Stimulated activated naive CD8-positive, alpha-beta T cell treated with anti-CD3 and anti-CD28 coated beads, Interleukin-15, Interleukin-2, amounts not matched to agents 100 U/mL and 50 U/mL, for 24 hours (primary cell): ENCODE measurements around the gene MRGPRF.

Source experiments
- ATAC-seq: fragments of 150-1000 bp; cut with Tn5 transposase; one replicate; pipeline ENCODE4 v1.10.0; 2021
- DNase-seq: peaks from one replicate; pipeline ENCODE4 v3.0.0; 2021

MRGPRF gene

DNA sequence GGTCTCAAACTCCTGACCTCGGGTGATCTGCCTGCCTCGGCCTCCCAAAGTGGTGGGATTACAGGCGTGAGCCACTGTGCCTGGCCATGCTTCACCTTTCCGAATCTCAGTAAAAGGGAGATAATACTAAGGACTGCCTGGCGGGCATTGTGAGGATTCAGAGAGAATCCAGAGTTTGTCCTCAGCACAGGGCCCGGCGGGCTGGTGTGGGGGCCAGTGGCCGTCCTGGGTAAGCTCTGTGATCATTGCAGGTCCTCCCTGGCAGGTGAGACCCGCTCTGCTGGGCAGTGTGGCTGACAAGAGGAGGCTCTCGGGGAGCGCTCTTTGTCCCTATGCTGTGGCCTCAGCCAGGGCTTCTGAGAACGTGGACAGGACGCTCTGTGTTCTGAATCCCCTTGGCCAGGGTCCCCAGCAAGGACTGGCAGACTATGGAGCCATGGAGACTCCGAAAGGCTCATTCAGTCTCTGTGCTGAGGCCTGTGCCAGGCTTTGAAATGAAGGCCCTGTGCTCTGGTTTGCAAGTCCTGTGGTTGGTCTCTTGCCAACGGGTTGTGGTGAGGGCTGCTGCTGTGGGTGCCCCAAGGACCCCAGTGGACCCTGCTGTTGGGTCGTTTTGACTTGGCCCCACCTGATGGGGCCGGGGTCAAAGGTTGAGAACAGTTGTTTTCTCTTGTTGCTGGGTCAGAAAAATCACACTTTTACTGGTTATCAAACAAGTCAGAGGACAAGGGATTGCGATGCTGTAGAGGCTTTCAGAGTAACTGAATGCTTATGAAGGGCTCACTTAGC, 37.7 kb upstream of the MRGPRF start:
- DNase-seq (no peak), ATAC-seq (no peak)

- ATAC-seq (no peak), DNase-seq (peak; percentile 46)
Observed at GRCh38 chr11:69049490-69049867, 36.4 kb upstream of the MRGPRF start.

GRCh38 chr11:69048694-69049489, 35.8 kb upstream of the MRGPRF start, which contains the start of gene TPCN2:
Gene TPCN2 (plus strand): TSS chr11:69048932. CDS start chr11:69048998, 66 bp downstream.
- peak; percentile 92 for DNase-seq

DNA sequence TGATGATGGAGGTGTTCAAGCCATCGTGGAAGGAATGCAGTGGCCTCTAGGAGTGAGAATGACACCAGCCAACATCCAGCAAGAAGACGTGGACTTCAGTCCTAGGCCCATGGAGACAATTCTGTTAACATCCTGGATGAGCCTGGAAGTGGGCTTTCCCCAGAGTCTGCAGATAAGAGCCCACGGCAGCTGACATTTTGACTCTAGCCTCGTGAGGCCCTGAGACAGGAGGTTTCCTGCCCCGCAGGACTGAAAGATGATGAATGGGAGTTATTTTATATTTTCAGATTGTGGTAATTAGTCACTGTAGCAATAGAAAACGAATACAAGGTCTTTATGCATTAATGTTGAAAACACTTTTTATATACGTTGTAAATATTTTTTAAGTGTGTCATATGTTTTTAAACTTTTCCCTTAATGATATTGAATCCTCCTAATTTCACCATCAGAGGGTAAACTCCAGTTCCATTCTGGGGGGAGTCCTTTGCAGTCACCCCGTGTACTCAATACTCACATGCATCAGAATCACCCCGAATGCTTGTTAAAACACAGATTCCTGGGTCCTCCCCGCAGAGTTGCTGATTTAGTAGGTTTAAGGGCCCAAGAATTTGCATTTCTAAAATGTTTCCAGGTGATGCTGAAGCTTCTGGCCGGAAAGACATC, 35.1 kb upstream of the MRGPRF start:
- DNase-seq, result no peak
- no peak for ATAC-seq

More at GRCh38 chr11:69048694-69049489, 35.8 kb upstream of the MRGPRF start, which contains the start of gene TPCN2:
- ATAC-seq, result peak; percentile 97

GRCh38 chr11:69044111-69045013, 31.3 kb upstream of the MRGPRF start:
- DNase-seq (peak; percentile 37), ATAC-seq (no peak)

- DNase-seq, result no peak
- ATAC-seq, result no peak
Observed at GRCh38 chr11:69041516-69041915, 28.5 kb upstream of the MRGPRF start.

GRCh38 chr11:69040581-69041260, 27.7 kb upstream of the MRGPRF start:
- peak; percentile 61 for DNase-seq
- peak; percentile 88 for ATAC-seq

- no peak for DNase-seq
- ATAC-seq, result no peak
Observed at GRCh38 chr11:69040051-69040450, 27.0 kb upstream of the MRGPRF start.

DNA sequence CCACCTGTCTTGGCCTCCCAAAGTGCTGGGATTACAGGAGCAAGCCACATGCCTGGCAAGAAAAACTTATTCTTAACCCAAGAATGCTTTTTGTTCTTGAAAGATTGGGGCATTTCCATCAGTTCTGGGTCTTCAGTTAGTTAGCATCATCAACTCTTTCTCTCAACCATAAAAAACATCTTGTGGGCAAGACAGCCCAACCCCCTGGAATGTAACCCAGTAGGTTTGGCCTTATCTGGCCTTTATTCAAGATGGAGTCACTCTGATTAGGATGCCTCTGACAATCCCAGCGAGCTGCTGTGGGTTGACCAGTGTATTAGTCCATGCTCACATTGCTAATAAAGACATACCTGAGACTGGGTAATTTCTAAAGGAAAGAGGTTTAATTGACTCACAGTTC, 26.5 kb upstream of the MRGPRF start:
- ATAC-seq (no peak), DNase-seq (no peak)

DNA sequence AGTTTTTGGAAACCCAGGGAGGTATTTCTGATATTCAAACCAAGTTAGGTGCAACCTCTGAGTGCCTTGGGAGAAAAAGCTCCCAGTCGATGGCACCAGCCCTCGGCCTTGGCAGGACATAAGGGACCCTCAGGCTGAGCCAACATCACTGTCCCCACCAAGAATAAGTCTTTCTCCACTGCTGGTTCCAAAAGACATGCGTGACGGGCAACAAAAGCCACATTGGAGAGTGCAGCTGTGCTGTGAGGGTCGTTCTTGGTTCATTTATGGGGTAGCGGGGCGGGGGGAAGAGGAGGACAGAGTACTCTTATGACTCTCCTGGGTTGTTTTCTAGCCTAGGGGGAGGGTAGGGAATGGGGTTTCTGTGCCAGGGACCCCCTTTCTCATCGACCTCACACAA, 24.5 kb upstream of the MRGPRF start:
- DNase-seq (no peak), ATAC-seq (no peak)

DNA sequence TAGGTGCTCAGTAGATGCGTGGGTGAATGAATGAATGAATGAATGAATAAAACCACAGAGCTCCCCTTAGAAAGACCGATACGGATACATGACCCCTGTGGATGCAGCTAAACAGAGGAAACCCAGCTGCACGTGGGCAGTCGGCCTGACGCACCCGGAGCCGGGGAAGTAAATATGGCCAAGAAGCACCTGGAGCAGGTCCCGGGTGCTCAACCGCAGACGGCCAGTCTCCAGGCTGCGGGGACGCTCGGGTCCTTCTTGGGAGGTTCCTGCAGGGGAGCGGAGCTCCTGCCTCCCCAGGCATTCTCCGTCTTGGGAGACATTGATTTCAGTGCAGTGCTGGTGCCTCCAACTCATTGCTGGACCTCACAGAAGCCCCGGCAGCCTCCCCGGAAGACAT, 24.0 kb upstream of the MRGPRF start:
- DNase-seq (no peak), ATAC-seq (no peak)

- ATAC-seq (no peak), DNase-seq (no peak)
Observed at GRCh38 chr11:69035946-69036340, 22.9 kb upstream of the MRGPRF start.

GRCh38 chr11:69035150-69035945, 22.3 kb upstream of the MRGPRF start:
- no peak for ATAC-seq

GRCh38 chr11:69034123-69034867, 21.2 kb upstream of the MRGPRF start:
- no peak for ATAC-seq
- no peak for DNase-seq

More at GRCh38 chr11:69035150-69035945, 22.3 kb upstream of the MRGPRF start:
- DNase-seq, result no peak

DNA sequence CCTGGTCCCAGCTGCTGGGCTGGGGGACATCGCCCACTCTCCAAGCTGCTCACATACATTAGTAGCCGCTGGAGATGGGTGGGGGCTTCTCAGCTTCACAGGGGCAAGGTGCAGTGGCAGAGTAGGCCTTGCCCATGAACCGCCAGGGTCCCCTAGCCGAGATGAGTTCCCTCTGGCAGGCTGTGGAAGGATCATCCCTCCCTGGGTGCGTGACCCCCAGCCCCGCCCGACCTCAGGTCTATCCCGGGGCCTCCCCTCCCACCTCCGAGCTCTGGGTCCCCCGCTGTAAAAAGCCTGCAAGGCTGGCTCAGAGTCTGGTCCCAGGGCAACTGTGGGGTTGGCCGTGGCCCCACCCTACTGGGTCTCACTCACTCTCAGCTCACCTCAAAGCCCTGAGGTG, 20.4 kb upstream of the MRGPRF start:
- DNase-seq (no peak), ATAC-seq (no peak)

GRCh38 chr11:69032833-69033232, 19.8 kb upstream of the MRGPRF start:
- no peak for ATAC-seq

DNA sequence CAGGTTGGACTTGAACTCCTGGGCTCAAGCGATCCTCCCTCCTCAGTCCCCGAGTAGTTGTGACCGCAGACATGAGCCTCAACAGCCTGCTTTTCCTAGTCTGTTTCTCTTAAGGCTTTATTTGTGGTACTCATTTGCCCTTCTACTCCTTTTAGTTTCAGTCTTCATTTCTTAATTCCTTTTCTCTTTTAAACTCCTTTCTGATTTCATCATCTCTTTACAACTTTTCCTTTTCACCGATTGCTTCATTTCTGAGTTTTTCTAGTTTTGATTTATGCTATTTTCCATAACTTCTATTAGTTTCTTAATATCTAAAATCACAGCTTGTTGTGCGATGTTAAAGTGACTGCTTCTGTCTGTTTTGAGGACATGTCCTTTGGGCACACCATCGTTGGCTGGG, 17.3 kb upstream of the MRGPRF start:
- ATAC-seq (no peak), DNase-seq (no peak)

More at GRCh38 chr11:69032833-69033232, 19.8 kb upstream of the MRGPRF start:
- no peak for DNase-seq

DNA sequence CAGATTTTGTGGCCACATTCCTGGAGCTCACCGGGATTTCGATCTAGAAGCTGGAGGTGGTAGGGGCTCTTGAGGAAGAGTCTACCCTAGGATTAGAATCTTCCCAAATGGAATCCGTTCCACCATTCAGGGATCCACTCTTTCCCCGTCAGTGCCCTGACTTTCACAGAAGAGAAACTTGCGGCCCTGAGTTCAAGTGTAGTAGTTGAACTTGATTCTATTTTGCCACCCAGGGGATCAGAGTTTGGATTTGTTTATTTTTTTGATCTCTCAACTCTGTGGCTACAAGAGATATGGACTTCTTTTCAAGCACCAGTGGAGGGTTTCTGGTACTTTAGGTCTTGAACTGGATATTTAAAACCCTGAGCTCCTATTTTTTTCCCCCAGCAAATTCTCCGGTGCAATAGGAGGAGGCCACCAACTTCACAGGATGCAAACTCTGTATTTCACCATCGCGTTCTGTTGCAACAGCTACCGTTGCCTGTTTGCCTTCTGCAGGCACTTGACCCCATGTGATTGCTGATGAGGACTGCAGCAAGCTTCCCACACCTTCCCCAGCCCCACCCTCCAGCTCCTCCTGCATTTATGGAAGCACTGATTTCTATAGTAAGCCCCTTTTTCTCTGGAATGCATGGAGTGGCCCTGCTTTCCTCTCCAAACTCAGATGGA, 14.8 kb upstream of the MRGPRF start:
- DNase-seq (no peak), ATAC-seq (no peak)

DNA sequence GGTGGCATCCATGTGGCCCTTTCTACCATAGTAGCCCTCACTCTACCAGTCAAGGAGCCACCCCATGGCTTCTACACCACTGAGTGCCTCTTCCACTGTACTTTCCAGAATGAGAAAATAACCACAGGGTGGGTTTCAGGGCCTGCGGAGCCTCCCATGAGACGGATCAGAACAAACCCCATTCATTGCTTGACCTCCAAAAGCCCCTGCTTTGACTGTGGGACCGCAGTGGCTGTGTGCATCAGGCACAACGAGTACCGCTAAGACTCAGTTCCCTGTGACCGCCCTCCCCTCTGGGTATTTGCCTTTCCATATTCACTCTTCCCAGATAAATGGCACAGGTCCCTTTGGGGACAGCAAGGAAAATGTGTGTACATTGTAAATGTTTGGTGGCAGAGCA, 11.5 kb upstream of the MRGPRF start:
- ATAC-seq (no peak), DNase-seq (no peak)
